ENCODE results near the gene EIF4E1B. TPM values are rescaled to one million over a fixed set of nuclear protein-coding genes. Genes with fewer than 3 reads are reported as not detected.
A peak's percentile ranks its signal among the peaks of the same experiment; 100 is the strongest.

EIF4E1B gene
- total RNA-seq, 1 donor from 2014 or later = not detected

GRCh38 chr5:176608937-176609723 is 21.3 kb upstream of the EIF4E1B start:
- no peak for ATAC-seq
- H3K4me1 ChIP-seq = peaks cover 7% of the 10 kb centered on the region
- no peaks in the 10 kb centered on the region for H3K27me3 ChIP-seq
- peak overlapping the region; percentile 69 for H3K4me3 ChIP-seq
- no peaks in the 10 kb centered on the region for H3K9me3 ChIP-seq
- no peaks in the 10 kb centered on the region for H3K36me3 ChIP-seq
- intact Hi-C loops (cut with DNase I) = no loop called here
- DNase-seq = no peak
- TF ChIP-seq CTCF (IDR thresholded peaks at IDR 0.05) = no peak
- H3K27ac ChIP-seq = no peak overlapping the region

GRCh38 chr5:176609724-176610434 is 20.6 kb upstream of the EIF4E1B start, which contains the start of gene GPRIN1:
Gene GPRIN1 (minus strand): TSS chr5:176610156. CDS start chr5:176599834, 10,322 bp downstream.
- peak within 1 kb of the TSS; percentile 69 for H3K4me3 ChIP-seq
- H3K4me1 ChIP-seq = peaks cover 7% of the 10 kb centered on the region
- ATAC-seq = peak; percentile 86
- intact Hi-C loops (cut with DNase I) = no loop called here
- no peak within 1 kb of the TSS for H3K27ac ChIP-seq
- H3K27me3 ChIP-seq = peaks cover under 1% of the 10 kb centered on the region
- H3K36me3 ChIP-seq = no peaks in the 10 kb centered on the region
- no peaks in the 10 kb centered on the region for H3K9me3 ChIP-seq
- TF ChIP-seq CTCF (IDR thresholded peaks at IDR 0.05) = peak; percentile 26
- peak; percentile 75 for DNase-seq

- ATAC-seq (no peak), DNase-seq (no peak)
- Histone ChIP-seq H3K9me3 (no peaks in the 10 kb centered on the region), H3K27ac (no peak overlapping the region), H3K27me3 (peaks cover 6% of the 10 kb centered on the region), H3K4me1 (peaks cover 7% of the 10 kb centered on the region), H3K4me3 (peak overlapping the region; percentile 69), H3K36me3 (no peaks in the 10 kb centered on the region)
- intact Hi-C loops (cut with DNase I) = no loop called here
- no peak for TF ChIP-seq CTCF (IDR thresholded peaks at IDR 0.05)
Measured at GRCh38 chr5:176610435-176610773, 20.1 kb upstream of the EIF4E1B start.

GRCh38 chr5:176611435-176611834 is 19.0 kb upstream of the EIF4E1B start:
- Histone ChIP-seq H3K4me3 (no peak overlapping the region), H3K27me3 (peaks cover 9% of the 10 kb centered on the region), H3K4me1 (peaks cover 7% of the 10 kb centered on the region), H3K27ac (no peak overlapping the region), H3K36me3 (no peaks in the 10 kb centered on the region), H3K9me3 (no peaks in the 10 kb centered on the region)
- peak; percentile 81 for DNase-seq
- TF ChIP-seq CTCF (IDR thresholded peaks at IDR 0.05) = no peak
- ATAC-seq = peak; percentile 36
- intact Hi-C loops (cut with DNase I) = no loop called here

DNA sequence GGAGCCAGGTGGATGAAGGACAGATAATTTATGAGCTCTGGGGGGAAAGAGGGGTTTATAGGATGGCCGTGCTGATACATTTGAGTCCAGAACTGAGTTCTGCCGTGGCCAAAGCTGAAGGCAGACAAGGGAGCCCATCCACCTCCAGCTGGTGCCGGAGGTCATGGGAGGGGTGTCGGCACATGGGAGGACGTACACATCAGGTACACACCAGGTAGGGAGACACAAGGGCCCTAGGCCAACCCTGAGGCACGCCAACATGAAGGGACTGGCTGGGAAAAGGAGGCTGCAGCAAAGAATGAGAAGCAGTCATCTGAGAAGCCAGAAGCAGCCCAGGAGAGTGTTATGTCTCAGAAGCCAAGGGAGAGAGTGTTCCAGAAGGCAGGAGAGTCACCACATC is 18.5 kb upstream of the EIF4E1B start:
- H3K27me3 ChIP-seq = peaks cover 9% of the 10 kb centered on the region
- H3K27ac ChIP-seq = no peak overlapping the region
- H3K36me3 ChIP-seq = no peaks in the 10 kb centered on the region
- no peaks in the 10 kb centered on the region for H3K9me3 ChIP-seq
- peaks cover 7% of the 10 kb centered on the region for H3K4me1 ChIP-seq
- no peak for DNase-seq
- no peak for ATAC-seq
- no peak for TF ChIP-seq CTCF (IDR thresholded peaks at IDR 0.05)
- H3K4me3 ChIP-seq = no peak overlapping the region
- intact Hi-C loops (cut with DNase I) = no loop called here

Measured in upper lobe of right lung (tissue), 1 donor.